ENCODE data around the gene GNB5.
"Not testable (repeated sequence)": the region's sequence is repeated elsewhere in the genome, so short reads cannot be mapped to it uniquely, and the experiment has no call there.

GNB5 gene

DNA sequence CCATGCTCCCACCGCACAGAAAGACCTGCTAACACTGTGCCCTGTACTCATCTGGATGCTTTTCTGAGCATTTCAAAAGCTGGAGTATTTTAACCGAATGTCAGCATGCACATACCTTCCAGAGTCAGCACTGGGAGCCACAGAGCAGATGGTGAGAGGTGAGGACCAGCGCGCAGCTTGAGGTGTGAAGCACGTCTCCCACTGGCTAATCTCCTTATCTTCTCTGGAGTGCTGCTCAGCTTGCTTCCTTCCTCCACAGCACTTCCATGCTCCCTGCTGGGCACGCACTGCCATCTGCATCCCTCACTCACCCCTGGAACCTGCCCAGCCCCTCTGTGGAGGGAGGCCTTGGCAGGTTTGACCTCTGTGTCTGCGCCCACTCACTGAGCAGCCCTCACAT, at the start of gene GNB5:
GNB5 (minus strand) TSS at position 186 of the 400 bp plus-strand sequence. CDS start 6,716 bp downstream, outside the sequence.
- no peak for DNase-seq

DNA sequence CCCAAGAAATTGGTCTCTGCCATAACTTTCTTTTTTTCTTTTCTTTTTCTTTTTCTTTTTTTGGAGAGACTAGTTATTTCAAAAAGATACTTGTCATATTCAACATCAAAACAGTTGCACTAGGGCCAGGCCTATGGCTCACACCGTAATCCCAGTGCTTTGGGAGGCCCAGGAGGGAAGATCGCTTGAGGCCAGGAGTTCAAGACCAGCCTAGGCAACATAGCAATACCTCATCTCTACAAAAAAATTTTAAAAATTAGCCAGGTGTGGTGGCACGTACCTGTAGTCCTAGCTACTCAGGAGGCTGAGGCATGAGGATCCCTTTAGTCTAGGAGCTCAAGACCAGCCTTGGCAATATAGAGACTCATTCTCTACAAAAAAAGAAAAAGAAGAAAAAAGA, 49.0 kb upstream of the GNB5 start:
- no peak for DNase-seq

DNA sequence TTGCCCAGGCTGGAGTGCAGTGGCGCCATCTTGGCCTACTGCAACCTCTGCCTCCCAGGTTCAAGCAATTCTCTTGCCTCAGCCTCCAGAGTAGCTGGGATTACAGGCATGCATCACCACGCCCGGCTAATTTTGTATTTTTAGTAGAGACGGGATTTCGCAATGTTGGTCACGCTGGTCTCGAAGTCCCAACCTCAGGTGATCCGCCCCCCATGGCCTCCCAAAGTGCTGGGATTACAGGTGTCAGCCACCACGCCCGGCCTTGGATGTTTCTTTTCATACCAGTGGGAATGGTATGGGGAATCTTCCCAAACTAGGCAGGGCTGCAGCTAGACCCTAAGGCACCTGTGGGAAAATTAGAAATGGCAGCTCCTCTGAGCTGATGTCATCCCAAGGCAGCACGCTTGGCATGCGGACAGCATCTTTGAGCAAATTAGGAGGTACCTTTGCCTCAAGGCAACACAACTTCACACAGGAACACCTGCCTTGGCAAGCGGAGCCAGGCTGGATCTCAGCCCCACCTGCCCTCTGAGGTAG, 47.9 kb upstream of the GNB5 start:
- not testable (repeated sequence) for DNase-seq

DNA sequence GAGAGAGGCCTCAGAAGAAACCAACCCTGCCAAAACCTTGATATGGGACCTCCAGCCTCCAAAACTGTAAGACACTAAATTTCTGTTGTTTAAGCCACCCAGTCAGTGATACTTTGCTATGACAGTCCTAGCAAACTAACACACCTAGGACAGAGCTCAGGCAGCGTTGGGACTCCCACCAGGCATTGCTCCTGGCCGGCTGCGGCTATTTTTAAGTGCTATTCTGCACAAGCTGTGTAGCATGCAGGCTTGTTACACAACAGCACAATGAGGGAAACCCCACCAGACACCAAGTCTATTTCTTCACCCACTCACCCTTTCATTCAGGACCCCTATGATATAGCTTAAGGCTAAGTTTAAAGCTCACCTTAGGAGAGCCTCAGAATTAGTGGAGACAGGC, 47.0 kb upstream of the GNB5 start:
- DNase-seq, result no peak

DNA sequence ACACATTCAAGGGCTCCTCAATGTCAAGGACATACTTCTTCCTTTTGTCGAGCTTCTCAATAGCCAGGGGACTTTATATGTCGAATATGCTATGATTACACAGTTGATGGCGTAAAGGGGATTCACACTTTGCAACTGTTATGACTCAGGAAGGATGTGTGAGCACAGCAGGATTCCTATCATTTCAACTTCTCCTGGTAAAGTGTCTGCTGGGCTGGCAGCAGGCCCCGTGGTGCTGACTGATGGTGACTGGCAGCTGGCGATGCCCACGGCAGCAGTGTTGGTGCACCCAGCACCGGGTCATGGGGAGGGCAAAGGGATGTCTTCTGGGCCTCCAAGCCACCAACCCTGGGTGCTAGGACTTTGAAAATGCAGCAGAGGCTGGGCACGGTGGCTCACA, 44.8 kb upstream of the GNB5 start:
- no peak for DNase-seq

DNA sequence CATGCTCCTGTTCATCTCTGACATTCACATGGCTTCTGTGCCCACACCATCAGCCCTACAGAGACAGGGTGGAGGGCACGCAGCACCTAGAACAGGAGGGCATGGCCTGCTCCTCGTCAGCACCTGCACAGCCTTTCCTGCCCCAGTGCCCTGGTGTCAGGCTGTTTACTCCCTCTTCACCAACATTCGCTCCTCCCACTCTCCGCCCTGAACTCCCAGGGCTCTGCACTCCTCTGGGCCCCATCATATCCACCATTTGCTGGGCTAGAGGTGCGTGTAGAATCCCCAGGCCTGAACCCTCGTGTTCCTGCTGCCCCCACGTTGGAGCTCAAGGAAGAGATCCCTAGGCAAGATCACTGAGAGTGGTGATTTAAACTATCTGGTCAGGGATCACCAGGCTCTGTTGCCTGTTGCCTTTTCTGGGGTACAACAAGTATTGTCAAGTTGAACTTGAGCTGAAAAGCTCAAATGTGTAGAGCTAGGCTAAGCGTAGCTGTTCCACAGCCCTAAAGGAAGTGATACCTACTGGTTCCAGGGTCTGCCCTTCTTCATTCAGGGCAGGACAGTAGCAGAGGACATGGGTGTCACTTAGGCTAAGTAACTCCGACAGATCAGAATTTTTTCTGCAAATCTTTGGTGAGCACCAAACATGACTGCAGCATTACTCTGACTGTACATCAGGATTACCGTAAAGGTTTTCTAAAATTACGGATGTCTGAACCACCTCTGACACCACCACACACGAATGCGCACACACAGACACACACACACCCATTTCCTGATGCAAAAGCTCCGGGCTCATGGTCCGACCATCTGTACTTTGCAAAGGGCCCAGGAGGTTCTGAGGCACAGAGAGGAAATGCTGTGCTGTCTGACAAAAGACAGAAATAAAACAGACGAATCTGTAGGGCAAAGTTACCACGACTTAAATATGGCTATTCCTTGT, 43.7 kb upstream of the GNB5 start:
- DNase-seq, result no peak

DNA sequence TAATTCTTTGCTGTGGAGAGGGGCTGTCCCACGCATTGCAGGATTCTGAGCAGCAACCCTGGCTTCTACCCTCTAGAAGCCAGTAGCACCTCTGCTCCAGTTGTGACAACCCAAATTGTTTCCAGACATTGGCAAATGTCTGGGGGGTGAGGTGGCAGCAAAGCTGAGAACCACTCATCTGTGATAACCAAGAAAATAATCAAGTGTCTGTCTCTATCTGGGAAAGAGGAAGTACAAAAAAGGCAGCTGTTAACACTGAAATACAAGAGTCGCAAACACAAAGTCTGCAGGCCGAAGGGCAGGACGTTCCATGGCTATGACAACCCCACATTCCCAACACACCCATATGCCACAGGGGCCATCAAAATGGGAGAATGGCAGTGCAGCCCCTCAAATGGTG, 42.2 kb upstream of the GNB5 start:
- DNase-seq, result no peak

DNA sequence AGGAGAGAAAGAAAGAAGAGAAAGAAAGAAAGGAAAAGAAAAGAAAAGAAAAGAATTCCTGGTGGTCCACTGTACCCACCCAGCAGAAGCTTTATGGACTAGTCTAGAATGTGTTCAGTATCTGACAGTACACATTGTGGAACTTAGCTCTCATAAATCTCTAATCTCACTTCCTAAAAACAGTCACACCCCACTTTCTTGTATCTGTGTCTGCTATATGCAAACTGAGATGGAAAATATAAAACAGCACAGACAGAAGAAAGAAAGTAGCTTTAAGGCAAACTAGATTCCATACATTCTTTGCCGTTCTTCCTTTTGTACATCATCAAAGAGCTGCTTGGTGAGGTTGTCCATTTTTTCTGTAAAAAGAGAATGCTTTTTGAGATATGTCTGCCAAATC, 41.1 kb upstream of the GNB5 start:
- DNase-seq, result no peak

DNA sequence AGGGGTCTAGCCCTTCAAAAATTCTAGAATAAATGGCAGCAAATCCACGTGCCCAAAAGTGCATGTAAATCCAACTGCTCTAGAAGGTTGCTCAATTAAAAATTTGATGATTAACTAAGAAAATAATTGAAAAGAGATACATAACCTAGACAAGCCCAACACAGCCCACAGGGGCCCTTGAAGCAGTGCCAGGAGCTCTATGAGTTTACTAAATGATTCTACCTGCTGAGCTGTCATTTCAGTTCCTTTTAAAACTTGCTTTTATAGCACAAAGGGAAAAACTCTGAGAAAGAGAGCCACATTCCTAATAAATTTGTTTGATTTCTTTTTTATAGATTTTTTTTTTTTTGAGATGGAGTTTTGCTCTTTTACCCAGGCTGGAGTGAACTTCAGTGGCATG, 38.9 kb upstream of the GNB5 start:
- no peak for DNase-seq

DNA sequence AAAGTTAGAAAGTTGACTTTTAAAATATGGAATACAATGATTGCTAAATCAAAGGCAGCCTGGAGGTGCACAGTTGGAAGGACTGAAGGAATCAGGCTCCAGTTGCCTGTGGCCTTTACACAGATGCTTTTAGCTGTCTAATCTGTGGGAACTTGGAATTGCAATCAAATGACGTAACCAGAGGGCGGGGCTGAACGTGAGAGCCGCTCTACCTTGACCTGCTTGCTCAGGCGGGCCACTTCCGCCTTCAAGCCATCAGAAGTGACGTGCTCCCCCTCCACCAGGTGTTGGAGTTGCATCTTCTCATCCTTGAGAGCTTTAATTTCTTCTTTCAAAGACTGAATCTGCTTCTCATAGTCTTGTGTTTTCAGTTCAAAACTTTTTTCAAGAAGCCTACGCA, 37.7 kb upstream of the GNB5 start:
- no peak for DNase-seq

DNA sequence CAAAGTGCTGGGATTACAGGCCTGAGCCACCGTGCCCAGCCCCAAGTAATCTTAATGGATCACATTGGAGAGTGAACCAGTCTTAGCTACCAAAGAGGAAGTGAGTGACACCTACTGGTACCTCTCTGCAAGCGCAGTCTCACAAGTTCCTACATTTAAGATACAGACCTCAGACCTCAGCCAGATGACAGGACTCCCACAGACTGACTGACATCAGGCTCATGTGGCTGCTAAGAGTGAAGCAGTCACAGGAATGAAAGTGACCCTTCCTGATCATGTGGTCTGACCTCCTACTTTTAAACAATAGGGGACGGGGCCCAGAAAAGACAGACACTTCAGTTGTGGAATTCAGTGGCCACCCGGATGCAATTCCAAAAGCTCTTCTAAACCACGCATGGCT, 36.3 kb upstream of the GNB5 start:
- peak; percentile 46 for DNase-seq

DNA sequence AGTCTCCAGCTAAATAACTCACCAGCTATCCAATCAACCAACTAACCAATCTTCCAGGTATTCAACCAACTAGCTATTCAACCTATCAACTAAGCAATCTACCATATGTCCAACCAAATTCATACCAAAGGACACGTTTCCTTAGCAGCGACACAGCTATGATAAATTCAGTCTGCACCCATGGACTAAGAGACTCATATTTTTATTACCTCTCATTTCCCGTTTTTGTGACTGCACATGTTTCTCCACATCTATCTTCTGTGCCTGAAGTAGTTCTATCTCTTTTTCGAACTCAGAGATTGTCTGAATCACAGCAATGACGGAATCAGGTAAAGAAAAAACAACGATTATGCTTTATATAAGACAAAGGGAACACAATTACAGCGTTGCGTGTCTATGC, 34.0 kb upstream of the GNB5 start:
- DNase-seq, result no peak

DNA sequence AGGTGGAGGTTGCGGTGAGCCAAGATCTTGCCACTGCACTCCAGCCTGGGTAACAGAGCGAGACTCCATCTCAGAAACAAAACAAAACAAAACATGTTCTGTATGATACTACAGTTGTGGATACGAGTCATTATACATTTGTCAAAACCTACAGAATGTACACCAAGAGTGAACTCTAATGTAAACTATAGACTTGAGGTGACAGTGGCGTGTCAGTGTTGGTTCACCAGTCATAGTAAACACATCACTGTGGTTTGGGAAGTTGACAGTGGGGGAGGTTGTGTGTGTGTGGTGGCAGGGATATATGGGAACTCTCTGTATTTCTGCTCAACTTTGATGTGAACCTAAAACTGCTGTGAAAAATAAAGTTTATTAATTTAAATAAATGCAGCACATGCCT, 33.0 kb upstream of the GNB5 start:
- no peak for DNase-seq

DNA sequence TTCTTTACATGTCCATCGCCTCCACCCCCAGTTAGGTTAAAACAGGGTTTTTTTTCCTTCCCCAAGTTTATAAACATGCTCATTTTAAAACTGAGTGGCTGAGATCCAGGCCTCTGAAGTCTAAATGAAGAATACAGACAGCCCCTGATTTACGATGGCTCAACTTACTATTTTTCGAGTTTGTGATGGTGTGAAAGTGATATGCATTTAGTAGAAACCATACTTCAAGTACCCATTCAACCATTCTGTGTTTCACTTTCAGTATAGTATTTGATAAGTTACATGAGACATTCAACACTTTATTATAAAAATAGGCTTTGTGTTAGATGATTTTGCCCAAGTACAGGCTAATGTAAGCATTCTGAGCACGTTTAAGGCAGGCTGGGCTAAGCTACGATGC, 30.5 kb upstream of the GNB5 start:
- DNase-seq, result no peak

DNA sequence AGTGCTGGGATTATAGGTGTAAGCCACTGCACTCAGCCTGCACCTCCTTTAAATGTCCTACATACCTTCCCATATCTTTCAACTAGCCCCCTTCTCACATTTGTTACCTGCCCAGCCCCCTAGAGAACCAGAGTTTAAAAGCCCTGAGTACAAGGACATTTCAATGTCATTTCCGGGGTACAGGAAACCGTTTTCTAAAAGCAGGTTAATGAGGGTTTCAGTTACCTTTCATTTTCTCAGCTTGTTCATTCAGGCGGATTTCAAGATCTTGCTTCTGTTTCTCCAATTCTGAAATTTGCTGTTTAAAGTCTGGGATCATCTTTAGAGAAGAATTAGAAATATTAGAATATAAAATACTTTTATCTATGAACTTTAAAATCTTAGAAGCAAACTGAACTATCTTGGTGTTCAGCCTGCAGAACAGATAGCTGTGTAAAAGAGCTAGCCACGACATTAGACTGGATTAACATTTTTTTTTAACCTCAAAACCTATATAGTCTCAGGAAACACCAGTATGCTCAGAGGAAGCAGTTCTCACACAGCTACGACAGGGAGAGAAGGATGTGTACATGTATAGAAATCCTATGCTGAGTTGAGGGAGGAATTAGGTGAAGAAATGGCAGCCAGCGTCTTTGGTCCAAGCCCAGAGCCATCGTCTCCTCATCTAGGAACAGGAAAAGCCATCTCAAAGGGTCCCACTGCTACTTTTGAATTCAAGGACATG, 29.9 kb upstream of the GNB5 start:
- no peak for DNase-seq

DNA sequence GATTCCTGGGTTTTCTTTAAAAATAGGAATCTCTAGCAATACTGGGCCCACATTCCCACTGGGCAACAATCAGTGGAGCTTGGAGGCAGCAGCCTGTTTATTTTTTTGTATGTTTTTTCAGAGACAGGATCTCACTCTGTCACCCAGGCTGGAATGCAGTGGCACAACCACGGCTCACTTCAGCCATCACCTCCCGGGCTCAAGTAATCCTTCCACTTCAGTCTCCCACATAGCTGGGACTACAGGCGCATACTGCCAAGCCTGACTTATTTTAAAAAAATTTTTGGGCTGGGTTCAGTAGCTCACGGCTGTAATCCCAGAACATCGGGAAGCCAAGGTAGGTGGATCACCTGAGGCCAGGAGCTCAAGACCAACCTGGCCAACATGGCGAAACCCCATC, 29.1 kb upstream of the GNB5 start:
- DNase-seq, result no peak

DNA sequence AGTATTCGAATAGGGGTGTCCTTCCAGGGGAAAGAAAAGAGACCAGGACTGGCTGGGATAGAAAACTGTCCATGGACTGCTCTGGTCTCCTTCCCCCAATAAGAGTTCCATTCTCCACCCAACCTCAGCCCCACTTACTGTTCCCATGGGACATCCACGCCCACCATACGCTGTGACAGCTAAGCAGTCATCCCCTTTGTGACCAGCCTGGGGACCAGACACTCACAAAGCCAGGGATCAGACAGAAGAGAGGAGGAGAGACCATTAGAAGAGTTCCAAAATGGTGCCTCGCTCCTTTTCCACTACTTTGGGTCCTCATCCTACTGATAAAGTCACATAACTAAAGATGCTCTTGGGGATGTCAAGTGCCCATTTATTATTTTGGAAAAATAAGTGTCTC, 27.6 kb upstream of the GNB5 start:
- no peak for DNase-seq

DNA sequence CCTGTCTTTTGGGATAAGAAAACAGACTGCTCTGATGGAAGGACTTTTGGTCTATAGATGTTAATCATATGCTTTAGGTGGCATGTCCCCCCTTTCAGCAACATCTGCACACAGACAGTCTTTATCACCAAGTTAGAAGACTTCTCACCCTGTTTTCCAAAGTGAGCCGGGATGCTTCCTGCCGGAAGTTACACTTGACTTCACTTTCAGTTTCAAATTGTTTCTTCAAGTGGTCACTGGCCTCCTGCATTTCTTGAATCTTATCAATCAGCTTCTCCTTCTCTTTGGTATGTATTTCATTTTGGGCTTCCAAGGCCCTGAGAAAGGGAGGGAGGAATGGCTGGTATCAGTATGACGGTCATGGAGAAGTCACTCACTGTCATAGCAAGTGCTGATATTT, 27.2 kb upstream of the GNB5 start:
- DNase-seq, result no peak

DNA sequence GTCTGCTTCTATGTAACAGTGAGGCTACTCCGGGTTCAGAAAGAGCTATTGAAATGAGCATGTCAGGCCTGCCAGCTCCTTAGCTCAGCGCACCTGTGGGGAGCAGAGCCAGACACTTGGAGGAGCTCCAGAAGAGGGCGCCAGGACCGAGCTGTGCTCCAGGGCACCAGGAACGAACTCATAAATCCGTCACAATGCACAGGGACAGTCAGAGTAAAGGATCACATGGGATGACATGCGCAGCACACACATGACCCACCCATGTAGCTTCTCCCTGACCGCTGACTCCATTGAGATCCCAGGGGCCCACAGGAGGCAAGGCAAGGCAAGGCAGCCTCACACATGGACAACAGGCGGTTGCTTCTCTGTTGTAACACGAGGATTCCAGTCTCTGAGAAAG, 26.0 kb upstream of the GNB5 start:
- DNase-seq, result no peak

DNA sequence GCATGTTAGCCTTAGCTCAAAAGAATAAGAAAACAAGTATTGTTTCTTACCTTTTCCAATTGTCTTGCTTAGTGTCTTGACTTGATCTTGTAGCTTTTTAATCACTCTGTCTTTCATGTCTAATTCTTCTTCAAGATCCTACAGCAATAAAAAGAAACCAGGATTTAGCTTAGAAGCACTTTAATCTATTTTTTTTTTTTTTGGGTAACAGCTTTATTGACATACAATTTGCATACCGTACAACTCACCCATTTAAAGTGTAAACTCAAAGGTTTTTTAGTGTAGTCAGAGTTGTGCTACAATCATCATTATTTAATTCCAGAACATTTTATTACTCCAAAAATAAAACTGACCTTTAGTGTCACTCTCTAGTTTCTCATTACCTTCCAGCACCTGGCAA, 23.4 kb upstream of the GNB5 start:
- DNase-seq, result no peak

DNA sequence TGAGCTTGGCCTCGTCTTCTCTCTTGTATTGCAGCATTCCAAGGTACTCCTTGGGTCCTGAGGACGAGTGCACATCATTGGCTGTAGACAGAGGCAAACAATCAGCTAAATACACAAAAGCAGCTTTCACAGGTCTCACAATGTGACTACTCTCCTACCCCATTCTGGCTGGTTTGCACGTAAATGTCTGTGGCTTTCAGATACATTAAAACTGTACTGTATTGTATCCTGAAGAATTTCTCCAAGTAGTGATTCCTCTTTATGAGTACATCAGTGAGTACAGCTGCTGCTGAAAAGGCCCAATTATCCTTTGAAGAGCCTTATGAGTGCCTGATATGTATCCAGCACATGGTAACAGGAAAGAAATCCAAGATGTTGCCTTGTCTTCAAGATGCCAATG, 22.0 kb upstream of the GNB5 start:
- DNase-seq, result no peak

DNA sequence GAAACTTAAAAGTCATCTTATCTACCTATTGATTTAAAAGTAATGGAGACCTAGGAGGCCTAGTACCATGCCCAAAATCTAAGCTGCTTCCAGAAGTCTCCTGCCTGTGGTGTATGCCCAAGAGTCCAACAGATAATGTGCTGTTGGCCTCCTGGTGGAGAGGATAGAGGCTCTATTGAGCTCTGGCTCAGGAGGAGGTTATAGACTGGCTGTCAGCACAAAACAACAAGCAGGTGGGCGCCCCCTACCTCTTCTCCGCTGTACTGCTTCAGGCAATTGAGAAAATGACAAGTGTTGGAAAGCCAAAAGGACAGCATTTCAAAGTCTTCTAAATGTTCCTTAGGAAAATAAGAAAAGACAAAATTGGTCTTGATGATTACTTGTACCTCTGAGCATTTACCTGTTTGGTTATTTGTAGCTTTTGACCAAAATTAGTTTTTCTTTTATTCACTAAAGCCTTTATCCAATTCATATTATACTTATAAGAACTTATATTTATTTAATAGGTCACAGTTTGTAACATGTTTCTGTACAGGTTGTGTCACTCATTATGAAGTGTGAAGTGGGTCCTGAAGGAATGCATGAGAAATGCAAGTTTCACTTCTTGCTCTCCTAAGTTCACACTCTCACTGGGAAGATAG, 17.2 kb upstream of the GNB5 start:
- no peak for DNase-seq

DNA sequence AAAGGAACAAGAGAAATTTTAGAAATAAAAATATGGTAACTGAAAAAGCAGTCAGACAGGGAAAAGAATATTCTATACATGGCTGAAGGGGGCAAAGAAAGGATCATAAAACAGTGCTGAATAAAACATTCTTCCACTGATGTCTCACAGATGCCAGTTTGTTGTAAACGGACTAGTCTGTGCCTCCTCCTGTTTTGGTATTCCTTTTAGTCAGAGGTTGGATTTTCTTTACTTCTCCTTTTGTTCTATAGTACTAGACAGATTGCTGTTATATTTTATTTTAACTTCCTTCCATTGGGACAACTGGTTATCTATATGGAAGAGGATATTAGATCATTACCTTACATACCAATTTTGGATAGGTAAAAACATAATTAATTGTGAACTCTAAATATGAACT, 16.0 kb upstream of the GNB5 start:
- no peak for DNase-seq

DNA sequence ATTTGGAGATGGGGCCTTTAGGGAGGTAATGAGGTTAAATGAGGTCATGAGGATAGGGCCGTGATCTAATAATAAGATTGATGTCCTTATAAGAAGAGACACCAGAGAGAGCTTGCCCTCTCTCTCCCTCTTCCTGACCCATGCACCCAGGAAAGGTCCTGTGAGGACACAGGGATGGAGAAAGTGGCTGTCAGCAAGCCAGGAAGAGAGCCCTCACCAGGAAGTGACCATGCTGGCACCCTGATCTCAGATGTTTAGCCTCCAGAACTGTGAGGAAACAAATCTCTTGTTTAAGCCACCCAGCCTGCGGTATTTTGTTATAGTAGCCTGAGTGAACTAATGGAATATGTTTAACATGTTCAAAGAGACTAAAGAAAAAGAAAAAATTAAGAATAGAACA, 15.3 kb upstream of the GNB5 start:
- DNase-seq, result no peak

All from T1000 (cell line).